HepG2 (cell line): ENCODE data around the gene AHSP. TPM values are rescaled to one million over a fixed set of nuclear protein-coding genes. Genes with fewer than 3 reads are reported as not detected.

Experiments
- ATAC-seq: fragments of 200-7000 bp; cut with Tn5 transposase; 3 replicates; pipeline ENCODE4 v1.9.1; 2020; ENCODE audit warnings: mild to moderate bottlenecking, moderate library complexity
- BruUV-seq: library from RNA; stranded (reverse); fragments of 400-500 nt; replicated peaks from 2 replicates; lab custom pipeline; 2021; lab: Mats Ljungman, UMichigan
- CTCF ChIA-PET: fragments of 300-600 bp; formaldehyde crosslinking; extraction: SDS; loops from one replicate; lab custom pipeline; 2021; ENCODE audit warnings: low total read pairs, inconsistent platforms, low intra/inter-chr PET ratio; lab: Yijun Ruan, JAX
- POLR2A ChIA-PET: fragments of 350-600 bp; sonication (Branson Sonifier 250); formaldehyde crosslinking; loops from one replicate; lab custom pipeline; 2020; ENCODE audit warnings: antibody characterized with exemption, inconsistent platforms; lab: Yijun Ruan, JAX
- DNase-seq: peaks from one replicate; pipeline ENCODE4 v3.0.0-alpha.2; 2015; ENCODE audit warnings: low spot score
- FAIRE-seq: peaks from 3 replicates; lab custom pipeline; 2011; peaks lifted over from hg19 to GRCh38; lab: Jason Lieb, UNC
- H2AFZ ChIP-seq: one replicate; pipeline ENCODE4 v1.6.1; 2011; ENCODE audit warnings: low read length, inconsistent platforms
- H3K27ac ChIP-seq: fragments of 300-600 bp; 3 replicates; pipeline ENCODE4 v1.8.0; 2011; ENCODE audit warnings: mixed run types, mild to moderate bottlenecking, mixed read lengths, low read length, inconsistent platforms; ENCODE audit not compliant: insufficient read depth; ENCODE audit errors: extremely low read length
- H3K27me3 ChIP-seq, 2 experiments: fragments of 200-600 bp in 1 of 2; 2 replicates in 1 of 2; 3 replicates in 1 of 2; pipeline versions ENCODE4 v1.6.0 to v1.8.0; 2011; ENCODE audit warnings: low read length in 2 of 2, mild to moderate bottlenecking in 2 of 2, moderate library complexity in 2 of 2, inconsistent platforms in 1 of 2; ENCODE audit not compliant: insufficient read depth in 2 of 2, control insufficient read depth in 1 of 2
- H3K36me3 ChIP-seq, 2 experiments: fragments of 200-600 bp in 1 of 2; replicated peaks in 1 of 2; 2 replicates in 1 of 2; 3 replicates in 1 of 2; pipeline versions ENCODE4 v1.5.1 to v1.8.0; 2011; ENCODE audit warnings: low read length in 2 of 2, inconsistent platforms in 1 of 2; ENCODE audit not compliant: insufficient read depth in 2 of 2, control insufficient read depth in 1 of 2
- H3K4me1 ChIP-seq: 2 replicates; pipeline ENCODE4 v1.5.1; 2012; ENCODE audit warnings: low read length, inconsistent platforms; ENCODE audit not compliant: insufficient read depth
- H3K4me2 ChIP-seq: 2 replicates; pipeline ENCODE4 v1.6.0; 2011; ENCODE audit warnings: low read depth, low read length, inconsistent platforms
- H3K4me3 ChIP-seq, 3 experiments: fragments of 200-600 bp in 1 of 3; sonication (generic), shearing (Covaris generic) in 1 of 3; replicated peaks in 1 of 3; 2 replicates each; pipeline ENCODE4 v1.5.1; 2011 to 2016; ENCODE audit warnings: low read length in 3 of 3, inconsistent platforms in 2 of 3, low read depth in 2 of 3, mild to moderate bottlenecking in 2 of 3, control low read depth in 1 of 3, mixed read lengths in 1 of 3; ENCODE audit not compliant: insufficient read depth in 1 of 3
- H3K79me2 ChIP-seq: one replicate; pipeline ENCODE4 v1.6.1; 2011; ENCODE audit warnings: low read length, inconsistent platforms; ENCODE audit not compliant: insufficient read depth
- H3K9ac ChIP-seq: 2 replicates; pipeline ENCODE4 v1.6.0; 2011; ENCODE audit warnings: mild to moderate bottlenecking, low read depth, low read length, inconsistent platforms; ENCODE audit not compliant: insufficient read depth
- H3K9me3 ChIP-seq: 2 replicates; pipeline ENCODE4 v1.5.1; 2012; ENCODE audit warnings: mild to moderate bottlenecking, low read length
- H4K20me1 ChIP-seq: 2 replicates; pipeline ENCODE4 v1.6.0; 2011; ENCODE audit warnings: inconsistent platforms, mild to moderate bottlenecking, low read length, moderate library complexity; ENCODE audit not compliant: insufficient read depth
- IRF9 ChIP-seq: sonication (generic); formaldehyde crosslinking; IDR thresholded peaks from 2 replicates; pipeline ENCODE4 v1.8.0; 2022; ENCODE audit warnings: missing genetic modification reagents, mild to moderate bottlenecking, borderline replicate concordance
- MTF1 ChIP-seq: sonication (generic); formaldehyde crosslinking; IDR thresholded peaks from 2 replicates; pipeline ENCODE4 v1.5.0; 2020; ENCODE audit warnings: missing genetic modification reagents
- MXI1 ChIP-seq: IDR thresholded peaks from 3 replicates; pipeline ENCODE4 v1.6.1; 2012; ENCODE audit warnings: low read depth, low read length, inconsistent platforms, borderline replicate concordance
- SPEN ChIP-seq: sonication (generic); formaldehyde crosslinking; IDR thresholded peaks from 2 replicates; pipeline ENCODE4 v1.5.1; 2020; ENCODE audit warnings: low read depth, mild to moderate bottlenecking, missing genetic modification reagents
- ZHX1 ChIP-seq: sonication (generic); formaldehyde crosslinking; IDR thresholded peaks from 2 replicates; pipeline ENCODE4 v1.8.1; 2022; ENCODE audit warnings: low read depth, mild to moderate bottlenecking, missing genetic modification reagents
- ZKSCAN1 ChIP-seq: fragments of 150-350 bp; IDR thresholded peaks from 2 replicates; pipeline ENCODE4 v1.6.1; 2014; ENCODE audit warnings: low read length
- ZNF160 ChIP-seq: sonication (generic); formaldehyde crosslinking; IDR thresholded peaks from 2 replicates; pipeline ENCODE4 v1.8.0; 2022; ENCODE audit warnings: mild to moderate bottlenecking, inconsistent platforms, missing genetic modification reagents
- WGBS: methylation state at CpG from one replicate; pipeline ENCODE4 v1.1.6; 2017; ENCODE audit warnings: low lambda C conversion rate; 5-methylcytosine and 5-hydroxymethylcytosine counted together
- in situ Hi-C: cut with HindIII; loops from 2 replicates; pipeline ENCODE4 v1.10.0; 2017; ENCODE audit warnings: low pct_unique_long_range_greater_than_20kb; ENCODE audit not compliant: extremely low pct_ligation_motif_present
- intact Hi-C: fragments of 100-400 bp; cut with micrococcal nuclease; formaldehyde crosslinking; loops from one replicate; pipeline ENCODE4 v1.10.0; 2022; ENCODE audit not compliant: unreplicated experiment
- polyA plus RNA-seq, 8 experiments: library from polyadenylated mRNA; depleted of rRNA in 3 of 8; stranded (reverse) in 7 of 8; unstranded in 1 of 8; fragments of >200 nt; fragmentation: Illumina TruSeq in 4 of 8; extraction: Trizol in 4 of 8; gene quantifications; 2 replicates each; pipeline versions ENCODE4 v1.2.1 to v1.2.3, GENCODE V29; 2011 to 2016; ENCODE audit warnings: low read depth in 4 of 8, missing spikeins in 1 of 8, mixed read lengths in 1 of 8; ENCODE audit not compliant: insufficient read depth in 1 of 8
- total RNA-seq, 5 experiments: library from RNA; depleted of rRNA; stranded (reverse); fragments of >200 nt; fragmentation: Illumina TruSeq; extraction: Trizol; gene quantifications; 2 replicates each; pipeline ENCODE4 v1.2.3, GENCODE V29; 2016; ENCODE audit warnings: low read depth in 1 of 5
- TF ChIP-seq, protein P1 (sequence below): sonication (generic); formaldehyde crosslinking; IDR thresholded peaks from 2 replicates; pipeline ENCODE4 v1.5.0; 2020; ENCODE audit warnings: mild to moderate bottlenecking, missing genetic modification reagents, borderline replicate concordance
- TF ChIP-seq, protein P2 (sequence below): sonication (generic); formaldehyde crosslinking; IDR thresholded peaks from 2 replicates; pipeline ENCODE4 v1.8.1; 2023; ENCODE audit warnings: mild to moderate bottlenecking, moderate library complexity, missing genetic modification reagents

The AHSP gene
- total and polyA plus RNA-seq, 2 of the 13 experiments (the other 11 are each of a cell fraction or from before 2014, with no cell fraction given), result not detected

DNA sequence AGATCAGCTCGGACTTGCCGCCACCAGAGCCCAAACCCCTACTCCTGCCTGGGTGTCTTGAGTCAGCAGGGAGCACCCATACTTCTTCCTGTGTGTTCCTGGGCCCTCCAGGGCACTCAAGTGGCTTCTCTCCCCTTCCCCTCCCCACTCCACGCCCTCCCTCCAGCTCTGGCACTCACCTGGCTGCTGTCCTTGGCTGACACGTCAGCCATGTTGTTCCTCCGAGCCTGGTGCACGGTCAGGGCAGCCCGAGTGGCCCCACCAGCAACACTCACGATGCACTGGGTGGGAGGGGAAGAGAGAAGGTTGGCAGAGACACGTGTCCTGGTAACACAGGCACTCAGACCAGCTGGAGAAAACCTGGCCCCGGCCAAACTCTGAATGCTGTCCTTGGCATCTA, 31.0 kb upstream of the AHSP start:
- ChIA-PET CTCF (no interaction called here), POLR2A (interaction anchor here (1.0 to 3.1 kb wide), 2 partner anchors 11 to 19 kb away, joined by 3 to 14 read pairs; partner anchors contain the start of gene RUSF1)
- Histone ChIP-seq H3K27me3 (no peaks in the 10 kb centered on the region), H3K4me1 (peaks cover 7% of the 10 kb centered on the region), H3K36me3 (peaks cover 34 to 85% of the 10 kb centered on the region in 2 experiments), H3K4me3 (no peak overlapping the region), H3K9me3 (no peaks in the 10 kb centered on the region), H2AFZ (no peak overlapping the region), H3K79me2 (no peaks in the 10 kb centered on the region), H3K27ac (no peak overlapping the region), H3K4me2 (no peak overlapping the region), H3K9ac (no peak overlapping the region), H4K20me1 (no peaks in the 10 kb centered on the region)
- ATAC-seq (no peak), FAIRE-seq (no peak), DNase-seq (no peak)
- in situ Hi-C loops, result no loop called here
- BruUV-seq, result no TSS peak
- intact Hi-C loops, result no loop called here
- WGBS, result 93% methylated on average over 9 of the region's 10 CpGs
- TF ChIP-seq, protein P1, sequence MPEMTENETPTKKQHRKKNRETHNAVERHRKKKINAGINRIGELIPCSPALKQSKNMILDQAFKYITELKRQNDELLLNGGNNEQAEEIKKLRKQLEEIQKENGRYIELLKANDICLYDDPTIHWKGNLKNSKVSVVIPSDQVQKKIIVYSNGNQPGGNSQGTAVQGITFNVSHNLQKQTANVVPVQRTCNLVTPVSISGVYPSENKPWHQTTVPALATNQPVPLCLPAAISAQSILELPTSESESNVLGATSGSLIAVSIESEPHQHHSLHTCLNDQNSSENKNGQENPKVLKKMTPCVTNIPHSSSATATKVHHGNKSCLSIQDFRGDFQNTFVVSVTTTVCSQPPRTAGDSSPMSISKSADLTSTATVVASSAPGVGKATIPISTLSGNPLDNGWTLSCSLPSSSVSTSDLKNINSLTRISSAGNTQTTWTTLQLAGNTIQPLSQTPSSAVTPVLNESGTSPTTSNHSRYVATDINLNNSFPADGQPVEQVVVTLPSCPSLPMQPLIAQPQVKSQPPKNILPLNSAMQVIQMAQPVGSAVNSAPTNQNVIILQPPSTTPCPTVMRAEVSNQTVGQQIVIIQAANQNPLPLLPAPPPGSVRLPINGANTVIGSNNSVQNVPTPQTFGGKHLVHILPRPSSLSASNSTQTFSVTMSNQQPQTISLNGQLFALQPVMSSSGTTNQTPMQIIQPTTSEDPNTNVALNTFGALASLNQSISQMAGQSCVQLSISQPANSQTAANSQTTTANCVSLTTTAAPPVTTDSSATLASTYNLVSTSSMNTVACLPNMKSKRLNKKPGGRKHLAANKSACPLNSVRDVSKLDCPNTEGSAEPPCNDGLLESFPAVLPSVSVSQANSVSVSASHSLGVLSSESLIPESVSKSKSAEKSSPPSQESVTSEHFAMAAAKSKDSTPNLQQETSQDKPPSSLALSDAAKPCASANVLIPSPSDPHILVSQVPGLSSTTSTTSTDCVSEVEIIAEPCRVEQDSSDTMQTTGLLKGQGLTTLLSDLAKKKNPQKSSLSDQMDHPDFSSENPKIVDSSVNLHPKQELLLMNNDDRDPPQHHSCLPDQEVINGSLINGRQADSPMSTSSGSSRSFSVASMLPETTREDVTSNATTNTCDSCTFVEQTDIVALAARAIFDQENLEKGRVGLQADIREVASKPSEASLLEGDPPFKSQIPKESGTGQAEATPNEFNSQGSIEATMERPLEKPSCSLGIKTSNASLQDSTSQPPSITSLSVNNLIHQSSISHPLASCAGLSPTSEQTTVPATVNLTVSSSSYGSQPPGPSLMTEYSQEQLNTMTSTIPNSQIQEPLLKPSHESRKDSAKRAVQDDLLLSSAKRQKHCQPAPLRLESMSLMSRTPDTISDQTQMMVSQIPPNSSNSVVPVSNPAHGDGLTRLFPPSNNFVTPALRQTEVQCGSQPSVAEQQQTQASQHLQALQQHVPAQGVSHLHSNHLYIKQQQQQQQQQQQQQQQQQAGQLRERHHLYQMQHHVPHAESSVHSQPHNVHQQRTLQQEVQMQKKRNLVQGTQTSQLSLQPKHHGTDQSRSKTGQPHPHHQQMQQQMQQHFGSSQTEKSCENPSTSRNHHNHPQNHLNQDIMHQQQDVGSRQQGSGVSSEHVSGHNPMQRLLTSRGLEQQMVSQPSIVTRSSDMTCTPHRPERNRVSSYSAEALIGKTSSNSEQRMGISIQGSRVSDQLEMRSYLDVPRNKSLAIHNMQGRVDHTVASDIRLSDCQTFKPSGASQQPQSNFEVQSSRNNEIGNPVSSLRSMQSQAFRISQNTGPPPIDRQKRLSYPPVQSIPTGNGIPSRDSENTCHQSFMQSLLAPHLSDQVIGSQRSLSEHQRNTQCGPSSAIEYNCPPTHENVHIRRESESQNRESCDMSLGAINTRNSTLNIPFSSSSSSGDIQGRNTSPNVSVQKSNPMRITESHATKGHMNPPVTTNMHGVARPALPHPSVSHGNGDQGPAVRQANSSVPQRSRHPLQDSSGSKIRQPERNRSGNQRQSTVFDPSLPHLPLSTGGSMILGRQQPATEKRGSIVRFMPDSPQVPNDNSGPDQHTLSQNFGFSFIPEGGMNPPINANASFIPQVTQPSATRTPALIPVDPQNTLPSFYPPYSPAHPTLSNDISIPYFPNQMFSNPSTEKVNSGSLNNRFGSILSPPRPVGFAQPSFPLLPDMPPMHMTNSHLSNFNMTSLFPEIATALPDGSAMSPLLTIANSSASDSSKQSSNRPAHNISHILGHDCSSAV, result no peak
- TF ChIP-seq, protein P2, sequence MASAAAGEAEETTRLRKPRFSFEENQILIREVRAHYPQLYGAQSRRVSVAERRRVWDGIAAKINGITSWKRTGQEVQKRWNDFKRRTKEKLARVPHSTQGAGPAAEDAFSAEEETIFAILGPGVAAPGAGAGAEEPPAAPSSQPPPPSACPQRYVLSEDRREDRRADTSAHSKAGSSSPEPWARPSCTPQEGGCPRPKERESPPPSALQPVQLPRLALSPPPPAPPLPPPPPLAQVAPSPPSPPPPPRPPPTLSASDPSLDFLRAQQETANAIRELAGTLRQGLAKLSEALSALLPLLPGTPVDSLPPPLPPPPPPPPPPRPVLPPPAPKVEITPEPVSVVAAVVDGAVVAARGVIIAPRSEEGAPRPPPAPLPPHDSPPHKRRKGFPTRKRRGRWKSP (CRISPR knock-in tag), result no peak
- TF ChIP-seq ZKSCAN1, result no peak
- no peak for TF ChIP-seq ZNF160 (CRISPR knock-in tag)
- TF ChIP-seq SPEN (CRISPR knock-in tag), result no peak
- no peak for TF ChIP-seq IRF9 (CRISPR knock-in tag)
- TF ChIP-seq ZHX1 (CRISPR knock-in tag), result no peak
- no peak for TF ChIP-seq MTF1 (CRISPR knock-in tag)
- TF ChIP-seq MXI1, result no peak
